ENCODE data around the gene ZEB1. TPM values are rescaled to one million over a fixed set of nuclear protein-coding genes. Genes with fewer than 3 reads are reported as not detected.

The ZEB1 gene
- 94.4 and 256 TPM in 2 replicates for total RNA-seq

GRCh38 chr10:31318854-31319601, at the start of gene ZEB1:
ZEB1 (plus strand) TSS chr10:31319216; CDS start chr10:31319235, 19 bp downstream.

